ENCODE results near the gene SGMS2. TPM values are rescaled to one million over a fixed set of nuclear protein-coding genes. Genes with fewer than 3 reads are reported as not detected.

Gene SGMS2
- total RNA-seq, 1 experiment from 2014 or later = 0.72 TPM

DNA sequence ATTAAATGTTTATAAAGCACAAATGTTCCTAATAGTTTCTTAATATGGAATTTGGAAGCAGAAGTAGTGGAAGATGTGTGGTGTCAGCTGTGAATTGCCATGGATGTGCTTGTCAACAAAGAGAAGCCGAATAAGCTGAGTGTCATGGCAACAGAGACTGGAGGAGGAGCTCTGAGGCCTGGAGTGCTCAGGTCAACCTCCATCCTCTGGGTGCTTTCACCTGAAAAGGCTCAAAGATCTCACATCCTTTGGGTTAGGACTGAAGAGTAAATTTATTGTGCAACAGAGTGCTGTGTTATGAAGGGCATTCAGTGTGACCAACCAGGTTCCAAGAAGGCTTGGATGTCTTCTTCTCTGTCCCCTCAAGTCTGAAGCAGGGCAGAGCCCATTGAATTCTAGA lies 18.7 kb downstream of the SGMS2 start (continued):
- TF ChIP-seq, protein P1, sequence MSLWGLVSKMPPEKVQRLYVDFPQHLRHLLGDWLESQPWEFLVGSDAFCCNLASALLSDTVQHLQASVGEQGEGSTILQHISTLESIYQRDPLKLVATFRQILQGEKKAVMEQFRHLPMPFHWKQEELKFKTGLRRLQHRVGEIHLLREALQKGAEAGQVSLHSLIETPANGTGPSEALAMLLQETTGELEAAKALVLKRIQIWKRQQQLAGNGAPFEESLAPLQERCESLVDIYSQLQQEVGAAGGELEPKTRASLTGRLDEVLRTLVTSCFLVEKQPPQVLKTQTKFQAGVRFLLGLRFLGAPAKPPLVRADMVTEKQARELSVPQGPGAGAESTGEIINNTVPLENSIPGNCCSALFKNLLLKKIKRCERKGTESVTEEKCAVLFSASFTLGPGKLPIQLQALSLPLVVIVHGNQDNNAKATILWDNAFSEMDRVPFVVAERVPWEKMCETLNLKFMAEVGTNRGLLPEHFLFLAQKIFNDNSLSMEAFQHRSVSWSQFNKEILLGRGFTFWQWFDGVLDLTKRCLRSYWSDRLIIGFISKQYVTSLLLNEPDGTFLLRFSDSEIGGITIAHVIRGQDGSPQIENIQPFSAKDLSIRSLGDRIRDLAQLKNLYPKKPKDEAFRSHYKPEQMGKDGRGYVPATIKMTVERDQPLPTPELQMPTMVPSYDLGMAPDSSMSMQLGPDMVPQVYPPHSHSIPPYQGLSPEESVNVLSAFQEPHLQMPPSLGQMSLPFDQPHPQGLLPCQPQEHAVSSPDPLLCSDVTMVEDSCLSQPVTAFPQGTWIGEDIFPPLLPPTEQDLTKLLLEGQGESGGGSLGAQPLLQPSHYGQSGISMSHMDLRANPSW (CRISPR knock-in tag; conservative IDR thresholded peaks at IDR 0.05; ENCODE audit: low read depth) = no peak
- TF ChIP-seq FOXP1 (CRISPR knock-in tag; IDR thresholded peaks at IDR 0.05; ENCODE audit: borderline replicate concordance) (no peak), ETV6 (CRISPR knock-in tag; IDR thresholded peaks at IDR 0.05) (no peak)
- TF ChIP-seq, protein P2, sequence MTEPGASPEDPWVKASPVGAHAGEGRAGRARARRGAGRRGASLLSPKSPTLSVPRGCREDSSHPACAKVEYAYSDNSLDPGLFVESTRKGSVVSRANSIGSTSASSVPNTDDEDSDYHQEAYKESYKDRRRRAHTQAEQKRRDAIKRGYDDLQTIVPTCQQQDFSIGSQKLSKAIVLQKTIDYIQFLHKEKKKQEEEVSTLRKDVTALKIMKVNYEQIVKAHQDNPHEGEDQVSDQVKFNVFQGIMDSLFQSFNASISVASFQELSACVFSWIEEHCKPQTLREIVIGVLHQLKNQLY (CRISPR knock-in tag; IDR thresholded peaks at IDR 0.05) = no peak
- TF ChIP-seq, protein P3, sequence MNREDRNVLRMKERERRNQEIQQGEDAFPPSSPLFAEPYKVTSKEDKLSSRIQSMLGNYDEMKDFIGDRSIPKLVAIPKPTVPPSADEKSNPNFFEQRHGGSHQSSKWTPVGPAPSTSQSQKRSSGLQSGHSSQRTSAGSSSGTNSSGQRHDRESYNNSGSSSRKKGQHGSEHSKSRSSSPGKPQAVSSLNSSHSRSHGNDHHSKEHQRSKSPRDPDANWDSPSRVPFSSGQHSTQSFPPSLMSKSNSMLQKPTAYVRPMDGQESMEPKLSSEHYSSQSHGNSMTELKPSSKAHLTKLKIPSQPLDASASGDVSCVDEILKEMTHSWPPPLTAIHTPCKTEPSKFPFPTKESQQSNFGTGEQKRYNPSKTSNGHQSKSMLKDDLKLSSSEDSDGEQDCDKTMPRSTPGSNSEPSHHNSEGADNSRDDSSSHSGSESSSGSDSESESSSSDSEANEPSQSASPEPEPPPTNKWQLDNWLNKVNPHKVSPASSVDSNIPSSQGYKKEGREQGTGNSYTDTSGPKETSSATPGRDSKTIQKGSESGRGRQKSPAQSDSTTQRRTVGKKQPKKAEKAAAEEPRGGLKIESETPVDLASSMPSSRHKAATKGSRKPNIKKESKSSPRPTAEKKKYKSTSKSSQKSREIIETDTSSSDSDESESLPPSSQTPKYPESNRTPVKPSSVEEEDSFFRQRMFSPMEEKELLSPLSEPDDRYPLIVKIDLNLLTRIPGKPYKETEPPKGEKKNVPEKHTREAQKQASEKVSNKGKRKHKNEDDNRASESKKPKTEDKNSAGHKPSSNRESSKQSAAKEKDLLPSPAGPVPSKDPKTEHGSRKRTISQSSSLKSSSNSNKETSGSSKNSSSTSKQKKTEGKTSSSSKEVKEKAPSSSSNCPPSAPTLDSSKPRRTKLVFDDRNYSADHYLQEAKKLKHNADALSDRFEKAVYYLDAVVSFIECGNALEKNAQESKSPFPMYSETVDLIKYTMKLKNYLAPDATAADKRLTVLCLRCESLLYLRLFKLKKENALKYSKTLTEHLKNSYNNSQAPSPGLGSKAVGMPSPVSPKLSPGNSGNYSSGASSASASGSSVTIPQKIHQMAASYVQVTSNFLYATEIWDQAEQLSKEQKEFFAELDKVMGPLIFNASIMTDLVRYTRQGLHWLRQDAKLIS (CRISPR knock-in tag; IDR thresholded peaks at IDR 0.05; ENCODE audit: borderline replicate concordance) = no peak
- TF ChIP-seq, protein P4, sequence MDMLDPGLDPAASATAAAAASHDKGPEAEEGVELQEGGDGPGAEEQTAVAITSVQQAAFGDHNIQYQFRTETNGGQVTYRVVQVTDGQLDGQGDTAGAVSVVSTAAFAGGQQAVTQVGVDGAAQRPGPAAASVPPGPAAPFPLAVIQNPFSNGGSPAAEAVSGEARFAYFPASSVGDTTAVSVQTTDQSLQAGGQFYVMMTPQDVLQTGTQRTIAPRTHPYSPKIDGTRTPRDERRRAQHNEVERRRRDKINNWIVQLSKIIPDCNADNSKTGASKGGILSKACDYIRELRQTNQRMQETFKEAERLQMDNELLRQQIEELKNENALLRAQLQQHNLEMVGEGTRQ (CRISPR knock-in tag; IDR thresholded peaks at IDR 0.05) = no peak

DNA sequence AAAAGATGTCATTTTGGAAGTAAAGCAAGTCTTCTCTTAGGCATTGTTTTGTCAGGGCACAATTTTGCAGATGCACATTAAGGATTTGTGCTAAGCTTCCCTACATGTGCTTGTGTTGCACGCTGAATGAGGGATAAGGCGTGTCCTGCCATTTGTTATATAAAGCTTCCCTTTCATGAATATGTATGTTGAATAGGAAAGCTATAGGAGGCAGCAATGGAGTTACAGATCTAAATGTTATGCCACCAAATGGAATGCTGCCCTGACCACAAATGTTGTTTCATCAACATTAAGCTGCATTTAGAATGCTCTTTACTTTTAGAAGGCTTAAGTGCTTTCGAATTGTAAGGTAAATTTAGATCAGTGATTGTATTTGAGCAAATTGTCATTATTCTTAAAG lies 20.9 kb downstream of the SGMS2 start:
- Mint-ChIP-seq H3K36me3 (peaks cover 11% of the 10 kb centered on the region; the same call in 1 of the 2 replicates), H3K27me3 (ENCODE audit: low read depth) (no peaks in the 10 kb centered on the region), H3K27ac (no peak overlapping the region), H3K4me3 (no peak overlapping the region), H3K4me1 (peaks cover 3% of the 10 kb centered on the region), H3K9me3 (peaks cover 23% of the 10 kb centered on the region)
- POLR2A ChIA-PET = no interaction called here
- DNase-seq (ENCODE audit: low spot score) = no peak
- TF ChIP-seq ZNF396 (CRISPR knock-in tag; IDR thresholded peaks at IDR 0.05; ENCODE audit: borderline replicate concordance) (no peak), NFE2L1 (CRISPR knock-in tag; IDR thresholded peaks at IDR 0.05) (no peak), NFATC4 (CRISPR knock-in tag; IDR thresholded peaks at IDR 0.05) (no peak), ZNF121 (CRISPR knock-in tag; IDR thresholded peaks at IDR 0.05) (no peak), FOXP1 (CRISPR knock-in tag; IDR thresholded peaks at IDR 0.05; ENCODE audit: borderline replicate concordance) (no peak), EMX1 (CRISPR knock-in tag; IDR thresholded peaks at IDR 0.05) (no peak)
- TF ChIP-seq, protein P5, sequence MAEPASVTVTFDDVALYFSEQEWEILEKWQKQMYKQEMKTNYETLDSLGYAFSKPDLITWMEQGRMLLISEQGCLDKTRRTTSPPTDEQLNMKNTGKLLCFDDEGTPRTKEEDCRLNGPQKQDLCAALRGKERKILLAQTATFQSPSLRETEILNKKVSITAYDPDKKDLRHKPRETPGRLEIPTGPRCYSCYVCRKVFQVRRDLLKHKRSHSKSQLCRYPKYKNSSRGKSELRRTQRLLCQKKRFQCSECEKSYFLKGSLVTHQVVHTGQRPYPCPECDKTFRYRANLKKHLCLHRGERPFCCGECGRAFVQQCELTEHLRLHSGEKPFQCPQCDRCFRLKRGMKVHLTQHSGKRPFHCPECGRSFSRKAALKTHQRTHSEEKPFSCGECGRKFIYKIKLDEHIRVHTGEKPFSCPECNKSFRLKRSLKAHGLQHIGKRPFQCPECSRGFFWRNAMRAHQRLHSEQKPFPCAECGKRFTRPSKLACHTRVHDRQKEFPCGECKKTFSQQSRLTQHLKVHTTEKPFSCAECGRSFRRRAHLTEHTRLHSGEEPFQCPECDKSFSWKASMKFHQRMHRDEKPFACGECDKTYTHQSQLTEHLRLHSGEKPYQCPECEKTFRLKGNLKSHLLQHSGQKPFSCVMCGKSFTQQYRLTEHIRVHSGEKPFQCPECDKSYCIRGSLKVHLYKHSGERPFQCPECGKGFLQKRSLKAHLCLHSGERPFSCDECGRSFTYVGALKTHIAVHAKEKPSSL (CRISPR knock-in tag; conservative IDR thresholded peaks at IDR 0.05) = no peak
- ATAC-seq = no peak
- CTCF ChIA-PET = no interaction called here

DNA sequence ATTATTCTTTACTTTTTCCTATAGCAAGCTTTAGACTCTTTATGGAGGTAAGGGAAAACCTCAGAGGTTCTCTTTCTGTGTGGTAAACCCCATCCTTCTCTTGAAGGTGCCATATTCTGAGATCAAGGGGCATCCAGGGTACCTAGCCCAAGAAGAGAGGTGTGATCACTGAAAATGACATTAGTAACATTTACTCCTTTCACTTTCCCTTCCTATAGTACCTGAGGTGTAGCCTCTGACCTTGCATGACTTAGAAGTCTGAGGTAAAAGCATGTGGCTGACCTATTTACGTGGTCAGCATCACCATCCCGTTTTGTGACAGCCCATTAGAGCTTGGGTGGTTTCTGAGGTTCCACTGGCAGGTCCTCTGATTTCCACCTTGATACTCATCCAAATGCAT lies 25.7 kb downstream of the SGMS2 start:
- Mint-ChIP-seq H3K4me1 (peaks cover 8% of the 10 kb centered on the region), H3K4me3 (no peak overlapping the region), H3K27ac (no peak overlapping the region), H3K36me3 (peaks cover 11% of the 10 kb centered on the region; the same call in 1 of the 2 replicates), H3K9me3 (peaks cover 23% of the 10 kb centered on the region), H3K27me3 (ENCODE audit: low read depth) (no peaks in the 10 kb centered on the region)
- ChIA-PET CTCF (no interaction called here), POLR2A (no interaction called here)
- ATAC-seq (no peak), DNase-seq (ENCODE audit: low spot score) (no peak)
- TF ChIP-seq ZNF416 (CRISPR knock-in tag; IDR thresholded peaks at IDR 0.05) (no peak), NR3C1 (CRISPR knock-in tag; conservative IDR thresholded peaks at IDR 0.05; ENCODE audit: low read depth) (no peak), FOXP1 (CRISPR knock-in tag; IDR thresholded peaks at IDR 0.05; ENCODE audit: borderline replicate concordance) (no peak), GABPB1 (CRISPR knock-in tag; IDR thresholded peaks at IDR 0.05) (no peak)
- TF ChIP-seq, protein P6, sequence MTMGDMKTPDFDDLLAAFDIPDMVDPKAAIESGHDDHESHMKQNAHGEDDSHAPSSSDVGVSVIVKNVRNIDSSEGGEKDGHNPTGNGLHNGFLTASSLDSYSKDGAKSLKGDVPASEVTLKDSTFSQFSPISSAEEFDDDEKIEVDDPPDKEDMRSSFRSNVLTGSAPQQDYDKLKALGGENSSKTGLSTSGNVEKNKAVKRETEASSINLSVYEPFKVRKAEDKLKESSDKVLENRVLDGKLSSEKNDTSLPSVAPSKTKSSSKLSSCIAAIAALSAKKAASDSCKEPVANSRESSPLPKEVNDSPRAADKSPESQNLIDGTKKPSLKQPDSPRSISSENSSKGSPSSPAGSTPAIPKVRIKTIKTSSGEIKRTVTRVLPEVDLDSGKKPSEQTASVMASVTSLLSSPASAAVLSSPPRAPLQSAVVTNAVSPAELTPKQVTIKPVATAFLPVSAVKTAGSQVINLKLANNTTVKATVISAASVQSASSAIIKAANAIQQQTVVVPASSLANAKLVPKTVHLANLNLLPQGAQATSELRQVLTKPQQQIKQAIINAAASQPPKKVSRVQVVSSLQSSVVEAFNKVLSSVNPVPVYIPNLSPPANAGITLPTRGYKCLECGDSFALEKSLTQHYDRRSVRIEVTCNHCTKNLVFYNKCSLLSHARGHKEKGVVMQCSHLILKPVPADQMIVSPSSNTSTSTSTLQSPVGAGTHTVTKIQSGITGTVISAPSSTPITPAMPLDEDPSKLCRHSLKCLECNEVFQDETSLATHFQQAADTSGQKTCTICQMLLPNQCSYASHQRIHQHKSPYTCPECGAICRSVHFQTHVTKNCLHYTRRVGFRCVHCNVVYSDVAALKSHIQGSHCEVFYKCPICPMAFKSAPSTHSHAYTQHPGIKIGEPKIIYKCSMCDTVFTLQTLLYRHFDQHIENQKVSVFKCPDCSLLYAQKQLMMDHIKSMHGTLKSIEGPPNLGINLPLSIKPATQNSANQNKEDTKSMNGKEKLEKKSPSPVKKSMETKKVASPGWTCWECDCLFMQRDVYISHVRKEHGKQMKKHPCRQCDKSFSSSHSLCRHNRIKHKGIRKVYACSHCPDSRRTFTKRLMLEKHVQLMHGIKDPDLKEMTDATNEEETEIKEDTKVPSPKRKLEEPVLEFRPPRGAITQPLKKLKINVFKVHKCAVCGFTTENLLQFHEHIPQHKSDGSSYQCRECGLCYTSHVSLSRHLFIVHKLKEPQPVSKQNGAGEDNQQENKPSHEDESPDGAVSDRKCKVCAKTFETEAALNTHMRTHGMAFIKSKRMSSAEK (CRISPR knock-in tag; IDR thresholded peaks at IDR 0.05; ENCODE audit: borderline replicate concordance) = no peak
- TF ChIP-seq, protein P7, sequence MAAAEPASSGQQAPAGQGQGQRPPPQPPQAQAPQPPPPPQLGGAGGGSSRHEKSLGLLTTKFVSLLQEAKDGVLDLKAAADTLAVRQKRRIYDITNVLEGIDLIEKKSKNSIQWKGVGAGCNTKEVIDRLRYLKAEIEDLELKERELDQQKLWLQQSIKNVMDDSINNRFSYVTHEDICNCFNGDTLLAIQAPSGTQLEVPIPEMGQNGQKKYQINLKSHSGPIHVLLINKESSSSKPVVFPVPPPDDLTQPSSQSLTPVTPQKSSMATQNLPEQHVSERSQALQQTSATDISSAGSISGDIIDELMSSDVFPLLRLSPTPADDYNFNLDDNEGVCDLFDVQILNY (CRISPR knock-in tag; IDR thresholded peaks at IDR 0.05) = no peak
